ENCODE measurements around the gene KCNK16.
A peak's percentile ranks its signal among the peaks of the same experiment; 100 is the strongest.

Gene KCNK16

GRCh38 chr6:39344821-39345280, 22.3 kb upstream of the KCNK16 start:
- Histone ChIP-seq H4K20me1 (ENCODE audit: insufficient read depth, low read length) (no peaks in the 10 kb centered on the region), H3K4me1 (ENCODE audit: low read length) (peaks cover 8% of the 10 kb centered on the region), H2AFZ (ENCODE audit: low read depth, low read length) (no peak overlapping the region), H3K4me3 (ENCODE audit: low read length) (no peak overlapping the region), H3K27me3 (ENCODE audit: low read depth, low read length) (0 out of 2 replicates have a peak, but pooled peaks cover under 1% of the 10 kb centered on the region), H3K36me3 (replicated peaks; ENCODE audit: low read depth, low read length) (no peaks in the 10 kb centered on the region), H3K79me2 (ENCODE audit: low read length) (no peaks in the 10 kb centered on the region), H3K27ac (ENCODE audit: low read length) (no peak overlapping the region), H3K9ac (ENCODE audit: low read length) (no peak overlapping the region), H3K4me2 (ENCODE audit: low read length) (no peak overlapping the region), H3K9me3 (ENCODE audit: insufficient read depth, low read length) (no peaks in the 10 kb centered on the region)
- TF ChIP-seq CTCF (IDR thresholded peaks at IDR 0.05; ENCODE audit: low read depth, low read length) (no peak), EZH2phosphoT487 (IDR thresholded peaks at IDR 0.05; ENCODE audit: low read depth) (no peak)

- H3K36me3 ChIP-seq (replicated peaks; ENCODE audit: low read depth, low read length) = no peaks in the 10 kb centered on the region
- H3K27me3 ChIP-seq (ENCODE audit: low read depth, low read length) = 0 out of 2 replicates have a peak, but pooled peaks cover 6% of the 10 kb centered on the region
- no peak overlapping the region for H3K9ac ChIP-seq (ENCODE audit: low read length)
- H2AFZ ChIP-seq (ENCODE audit: low read depth, low read length) = peak overlapping the region; percentile 94
- no peaks in the 10 kb centered on the region for H4K20me1 ChIP-seq (ENCODE audit: insufficient read depth, low read length)
- no peak overlapping the region for H3K4me3 ChIP-seq (ENCODE audit: low read length)
- H3K4me2 ChIP-seq (ENCODE audit: low read length) = 0 out of 2 replicates have a peak overlapping the region, but pooled peaks have one; percentile 1
- H3K79me2 ChIP-seq (ENCODE audit: low read length) = no peaks in the 10 kb centered on the region
- TF ChIP-seq EZH2phosphoT487 (IDR thresholded peaks at IDR 0.05; ENCODE audit: low read depth) = no peak
- H3K27ac ChIP-seq (ENCODE audit: low read length) = no peak overlapping the region
- H3K9me3 ChIP-seq (ENCODE audit: insufficient read depth, low read length) = no peaks in the 10 kb centered on the region
- H3K4me1 ChIP-seq (ENCODE audit: low read length) = peaks cover 8% of the 10 kb centered on the region
These were observed 20.9 kb upstream of the KCNK16 start for GRCh38 chr6:39343396-39343870.

- Histone ChIP-seq H3K9me3 (ENCODE audit: insufficient read depth, low read length) (no peaks in the 10 kb centered on the region), H3K27me3 (ENCODE audit: low read depth, low read length) (peaks cover 9% of the 10 kb centered on the region; the same call in 1 of the 2 replicates), H3K27ac (ENCODE audit: low read length) (no peak overlapping the region), H4K20me1 (ENCODE audit: insufficient read depth, low read length) (no peaks in the 10 kb centered on the region), H2AFZ (ENCODE audit: low read depth, low read length) (peak overlapping the region; percentile 94), H3K4me3 (ENCODE audit: low read length) (no peak overlapping the region), H3K4me1 (ENCODE audit: low read length) (peaks cover 8% of the 10 kb centered on the region), H3K79me2 (ENCODE audit: low read length) (no peaks in the 10 kb centered on the region), H3K9ac (ENCODE audit: low read length) (no peak overlapping the region), H3K36me3 (replicated peaks; ENCODE audit: low read depth, low read length) (no peaks in the 10 kb centered on the region), H3K4me2 (ENCODE audit: low read length) (0 out of 2 replicates have a peak overlapping the region, but pooled peaks have one; percentile 1)
- TF ChIP-seq EZH2phosphoT487 (IDR thresholded peaks at IDR 0.05; ENCODE audit: low read depth) = no peak
- no peak for TF ChIP-seq CTCF (IDR thresholded peaks at IDR 0.05; ENCODE audit: low read depth, low read length)
These were observed 20.3 kb upstream of the KCNK16 start for GRCh38 chr6:39342692-39343395.

GRCh38 chr6:39341937-39342336, 19.4 kb upstream of the KCNK16 start:
- TF ChIP-seq EZH2phosphoT487 (IDR thresholded peaks at IDR 0.05; ENCODE audit: low read depth) (no peak), CTCF (IDR thresholded peaks at IDR 0.05; ENCODE audit: low read depth, low read length) (no peak)
- Histone ChIP-seq H3K79me2 (ENCODE audit: low read length) (no peaks in the 10 kb centered on the region), H3K4me2 (ENCODE audit: low read length) (no peak overlapping the region), H3K4me3 (ENCODE audit: low read length) (no peak overlapping the region), H3K4me1 (ENCODE audit: low read length) (peaks cover 8% of the 10 kb centered on the region), H3K36me3 (replicated peaks; ENCODE audit: low read depth, low read length) (no peaks in the 10 kb centered on the region), H3K9ac (ENCODE audit: low read length) (no peak overlapping the region), H4K20me1 (ENCODE audit: insufficient read depth, low read length) (no peaks in the 10 kb centered on the region), H3K9me3 (ENCODE audit: insufficient read depth, low read length) (no peaks in the 10 kb centered on the region), H3K27me3 (ENCODE audit: low read depth, low read length) (peaks cover 14% of the 10 kb centered on the region), H3K27ac (ENCODE audit: low read length) (no peak overlapping the region), H2AFZ (ENCODE audit: low read depth, low read length) (no peak overlapping the region)

Data from OCI-LY3 (cell line).